Activated CD4-positive, alpha-beta T cell treated with anti-CD3 and anti-CD28 coated beads for 24 hours (primary cell): Measurements from ENCODE around the gene RPL38.
A peak's percentile ranks its signal among the peaks of the same experiment; 100 is the strongest.

Source experiments
- DNase-seq, 2 donors: peaks; one replicate each; pipeline ENCODE4 v3.0.0-alpha.2; 2020; ENCODE audit warnings: low read depth in 2 of 2

Gene RPL38

DNA sequence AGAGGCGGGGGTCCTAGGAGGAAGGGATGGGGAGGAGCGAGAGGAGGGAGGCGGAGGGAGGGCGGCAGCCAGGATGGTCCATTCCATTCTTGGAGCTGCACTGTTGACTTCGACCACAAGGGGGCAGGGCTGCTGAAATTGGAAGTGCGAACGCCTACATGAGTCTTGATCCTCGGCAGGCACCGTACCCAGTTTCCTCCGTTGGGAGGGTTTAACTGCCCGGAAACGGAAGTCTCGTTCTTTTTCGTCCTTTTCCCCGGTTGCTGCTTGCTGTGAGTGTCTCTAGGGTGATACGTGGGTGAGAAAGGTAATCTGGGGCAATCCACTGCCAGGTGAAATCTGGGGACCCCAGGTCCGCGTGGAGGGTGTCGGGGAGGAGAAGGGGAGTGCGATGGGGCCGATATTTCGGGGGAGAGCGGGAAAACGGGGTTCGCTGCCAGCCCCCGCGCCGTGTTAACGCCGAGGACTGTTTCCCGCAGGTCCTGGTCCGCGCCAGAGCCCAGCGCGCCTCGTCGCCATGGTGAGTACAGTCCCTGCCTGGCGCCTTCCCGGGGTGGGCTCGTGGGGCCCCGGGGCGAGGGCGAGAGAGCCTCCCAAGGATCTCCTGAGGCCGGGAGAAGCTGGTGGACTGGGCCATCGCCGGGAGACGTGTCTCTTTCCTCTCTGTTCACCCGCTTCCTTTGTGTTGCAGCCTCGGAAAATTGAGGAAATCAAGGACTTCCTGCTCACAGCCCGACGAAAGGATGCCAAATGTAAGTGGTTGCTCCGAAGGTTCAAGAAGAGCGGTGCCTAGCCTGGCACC, at the start of gene RPL38:
Gene RPL38 (plus strand): TSS at position 240 of the 802 bp plus-strand sequence. CDS start 278 bp downstream, at position 518.
- peak; percentile 96 to 99 for DNase-seq

DNA sequence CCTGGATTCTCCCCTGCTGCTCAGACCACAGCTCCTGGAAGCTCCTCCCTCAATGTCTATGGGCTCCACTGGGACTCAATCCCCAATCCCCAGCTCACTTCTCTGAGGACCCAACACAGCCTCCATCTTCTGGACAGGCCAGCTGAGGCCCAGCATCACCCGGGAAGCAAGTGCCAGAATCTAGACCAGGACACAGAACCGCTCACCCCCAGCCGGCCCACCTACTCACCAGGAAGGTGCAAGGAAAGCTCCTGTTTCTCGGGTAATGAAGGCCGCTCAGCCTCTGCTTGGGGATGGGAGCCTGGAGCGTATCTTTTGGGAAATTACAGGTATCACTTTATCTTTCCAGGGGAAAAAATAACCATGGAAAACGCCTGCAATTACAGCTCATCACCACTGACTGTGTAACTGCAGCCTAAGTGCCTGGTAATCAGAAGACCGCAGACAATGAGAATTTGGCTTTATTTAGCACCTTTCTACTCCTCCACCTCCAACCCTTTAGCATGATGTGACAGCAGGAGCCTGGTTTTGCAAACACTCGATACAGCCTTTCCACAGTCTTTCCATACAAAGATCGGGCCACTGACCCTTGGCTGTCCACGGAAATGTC, 49.6 kb upstream of the RPL38 start:
- no peak for DNase-seq

DNA sequence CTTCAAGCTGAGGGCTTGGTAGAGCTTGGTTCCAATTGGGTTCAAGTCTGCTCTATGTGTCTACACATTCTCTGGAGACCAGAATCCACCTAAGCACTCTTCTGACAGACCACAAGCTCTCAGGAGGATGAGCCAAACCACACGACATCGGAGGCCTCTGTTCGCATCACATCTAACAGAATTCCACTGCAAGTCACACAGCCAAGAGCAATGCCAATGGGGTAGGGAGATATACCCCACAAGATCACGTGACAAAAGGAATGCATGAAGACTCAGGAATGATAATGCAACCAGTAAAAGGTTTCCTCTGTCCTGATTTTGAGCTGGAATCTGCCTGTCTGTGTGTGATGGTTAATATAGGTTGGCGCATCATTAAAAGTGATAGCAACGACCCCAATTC, 46.6 kb upstream of the RPL38 start:
- DNase-seq, result no peak

DNA sequence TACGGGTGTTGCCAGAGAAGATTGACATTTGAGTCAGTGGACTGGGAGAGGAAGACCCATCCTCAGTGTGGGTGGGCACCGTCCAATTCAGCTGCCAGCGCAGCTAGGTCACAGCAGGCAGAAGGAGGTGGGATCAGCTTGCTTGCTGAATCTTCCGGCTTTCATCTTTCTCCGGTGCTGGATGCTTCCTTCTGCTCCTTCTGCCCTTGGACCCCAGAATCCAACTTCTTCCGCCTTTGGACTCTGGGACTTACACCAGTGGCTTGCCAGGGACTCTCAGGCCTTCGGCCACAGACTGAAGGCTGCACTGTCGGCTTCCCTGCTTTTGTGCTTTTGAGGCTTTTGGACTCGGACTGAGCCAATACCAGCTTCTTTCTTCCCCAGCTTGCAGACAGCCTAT, 46.1 kb upstream of the RPL38 start:
- DNase-seq, result no peak

DNA sequence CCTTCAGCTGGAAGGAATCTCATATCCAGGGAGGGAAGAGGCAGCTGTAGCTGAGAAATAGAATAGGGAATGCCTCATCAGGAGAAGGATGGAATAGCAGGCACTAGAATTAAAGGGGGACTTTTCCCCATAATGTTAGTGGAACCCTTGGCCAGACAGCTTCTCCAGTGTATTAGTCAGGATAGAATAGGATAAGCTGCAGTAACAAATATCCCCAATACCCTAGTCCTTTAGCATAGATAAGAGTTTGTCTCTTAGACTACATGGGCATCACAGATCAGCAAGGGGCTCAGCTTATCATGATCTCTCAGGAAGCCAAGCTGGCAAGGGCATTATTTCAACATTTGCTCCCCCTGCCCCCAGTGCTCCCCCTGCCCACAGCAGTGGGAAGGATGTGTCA, 44.7 kb upstream of the RPL38 start:
- no peak for DNase-seq

DNA sequence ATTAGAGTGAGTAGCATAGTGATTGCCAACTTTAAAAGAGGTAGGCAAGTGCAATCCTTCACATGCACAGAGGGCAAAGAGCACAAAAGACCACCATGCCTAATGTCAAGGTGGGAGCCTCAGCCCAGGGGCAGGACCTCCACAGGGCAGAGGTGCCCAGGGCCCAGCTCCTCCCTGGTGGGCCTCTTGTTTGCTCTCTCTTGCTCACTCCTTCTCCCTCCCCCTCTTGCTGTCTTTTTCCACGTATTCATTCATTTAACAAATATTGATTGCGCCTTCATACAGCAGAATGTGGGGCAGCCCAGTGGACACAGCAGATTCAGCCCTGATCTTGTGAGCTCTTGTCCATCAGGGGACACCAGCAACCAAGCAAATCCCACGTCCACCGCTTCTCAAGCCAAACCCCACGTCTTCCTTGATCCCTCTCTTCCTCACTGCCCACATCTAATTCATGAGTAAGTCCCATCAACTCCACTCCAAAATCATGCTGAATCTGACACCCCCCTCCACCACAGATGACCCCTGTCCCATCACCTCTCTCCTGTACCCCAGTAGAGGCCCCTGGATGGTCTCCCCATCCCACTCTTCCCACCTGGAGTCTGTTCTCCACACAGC, 44.1 kb upstream of the RPL38 start:
- DNase-seq, result no peak

DNA sequence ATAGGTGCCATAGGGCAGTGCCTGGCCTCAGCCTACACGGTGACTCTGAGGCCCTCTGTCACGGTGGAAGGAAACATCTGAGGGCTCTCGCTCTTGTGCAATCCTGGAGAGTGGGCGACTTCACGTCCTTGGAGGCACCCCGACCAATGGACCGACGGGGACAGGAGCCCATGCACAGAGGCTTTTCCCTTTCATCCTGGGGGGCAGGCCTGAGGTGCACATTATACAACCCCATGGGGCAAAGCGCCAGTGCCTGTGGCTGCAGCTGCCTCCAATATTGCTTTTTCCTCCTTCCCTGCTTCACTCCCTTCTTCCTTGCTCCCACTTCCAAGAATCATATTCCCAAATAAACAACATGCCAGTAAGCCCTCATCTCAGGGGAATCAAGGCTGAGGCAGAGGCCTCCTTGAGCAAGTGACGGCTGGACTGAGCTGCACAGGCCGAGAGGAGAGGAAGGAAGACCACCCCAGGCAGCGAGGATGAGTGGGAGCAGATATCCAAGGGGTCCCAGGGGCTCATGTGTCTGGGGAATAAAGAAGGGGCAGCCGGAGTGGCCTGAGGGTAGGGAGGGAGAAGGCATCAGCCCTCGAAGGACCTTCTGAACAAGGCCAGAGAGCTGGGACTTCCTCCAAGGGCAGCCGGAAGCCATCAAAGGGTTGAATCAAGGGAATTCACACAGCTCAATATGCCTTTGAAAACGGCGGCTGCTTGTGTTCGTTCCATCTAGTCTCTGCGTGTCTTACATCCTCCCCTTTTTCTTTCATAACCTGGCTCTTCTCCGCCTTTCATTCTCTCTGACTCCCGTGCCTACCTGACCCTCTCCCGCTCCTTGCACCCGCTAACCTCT, 42.6 kb upstream of the RPL38 start:
- DNase-seq, result no peak

DNA sequence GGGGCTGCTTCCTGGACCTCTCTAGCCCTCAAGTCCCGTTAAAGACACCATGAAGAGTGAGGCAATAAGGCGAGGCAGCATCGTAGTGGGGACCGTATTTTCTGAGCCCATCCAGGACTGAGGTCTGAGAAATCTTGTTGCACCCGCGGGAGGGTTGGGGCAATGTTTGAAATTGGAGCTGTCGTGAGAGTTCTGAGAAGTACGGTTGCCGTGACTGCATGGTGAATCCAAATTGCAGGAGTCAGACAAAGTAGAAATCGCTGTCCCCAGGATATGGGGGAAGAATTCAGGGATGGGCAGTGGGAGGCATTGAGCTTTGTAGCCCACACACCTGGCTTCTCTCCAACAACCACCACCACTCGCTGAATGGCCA, 42.0 kb upstream of the RPL38 start:
- DNase-seq, result no peak

DNA sequence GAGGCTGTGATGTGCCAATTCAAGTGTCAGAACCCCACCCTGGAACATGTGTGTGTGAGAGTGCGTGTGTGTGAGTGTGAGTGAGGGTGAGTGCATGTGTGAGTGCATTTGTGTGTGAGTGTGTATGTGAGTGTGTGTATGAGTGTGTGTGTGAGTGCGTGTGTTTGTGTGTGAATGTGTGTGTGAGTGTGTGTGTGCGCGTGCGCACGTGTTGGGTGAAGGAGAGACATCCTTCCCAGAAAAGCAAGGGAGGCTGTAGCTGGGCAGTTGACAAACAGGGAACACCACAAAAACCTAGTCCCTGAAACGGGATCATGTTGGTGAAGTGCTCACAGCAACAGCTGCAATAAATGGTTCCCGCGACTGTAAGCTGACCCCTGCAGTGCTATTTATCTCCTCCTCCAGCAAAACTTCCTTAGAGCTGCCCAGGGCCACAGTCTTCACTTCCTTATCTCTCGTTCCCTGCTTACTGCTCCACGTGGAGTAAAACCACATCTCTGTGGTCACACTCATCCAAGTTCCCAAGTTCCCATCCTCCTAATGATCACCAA, 40.1 kb upstream of the RPL38 start:
- DNase-seq, result no peak

DNA sequence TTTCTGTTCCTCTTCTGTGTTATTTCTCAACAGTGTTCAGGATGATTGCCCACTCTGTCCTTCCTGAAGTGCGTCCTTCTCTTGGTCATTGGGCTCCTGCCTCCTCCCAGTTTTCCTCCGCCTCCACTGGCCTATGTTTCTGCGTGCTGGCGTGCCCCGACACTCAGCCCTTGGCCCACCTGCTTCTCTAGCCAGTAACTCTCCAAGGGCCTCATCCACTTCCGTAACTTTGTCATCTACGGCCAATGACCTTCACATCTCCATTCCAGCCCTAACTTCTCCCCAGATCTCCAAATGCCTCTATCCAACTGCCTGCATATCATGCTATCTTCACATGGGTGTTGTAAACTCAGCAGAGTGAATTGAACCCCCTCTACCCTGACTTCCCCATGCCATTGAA, 39.6 kb upstream of the RPL38 start:
- no peak for DNase-seq

DNA sequence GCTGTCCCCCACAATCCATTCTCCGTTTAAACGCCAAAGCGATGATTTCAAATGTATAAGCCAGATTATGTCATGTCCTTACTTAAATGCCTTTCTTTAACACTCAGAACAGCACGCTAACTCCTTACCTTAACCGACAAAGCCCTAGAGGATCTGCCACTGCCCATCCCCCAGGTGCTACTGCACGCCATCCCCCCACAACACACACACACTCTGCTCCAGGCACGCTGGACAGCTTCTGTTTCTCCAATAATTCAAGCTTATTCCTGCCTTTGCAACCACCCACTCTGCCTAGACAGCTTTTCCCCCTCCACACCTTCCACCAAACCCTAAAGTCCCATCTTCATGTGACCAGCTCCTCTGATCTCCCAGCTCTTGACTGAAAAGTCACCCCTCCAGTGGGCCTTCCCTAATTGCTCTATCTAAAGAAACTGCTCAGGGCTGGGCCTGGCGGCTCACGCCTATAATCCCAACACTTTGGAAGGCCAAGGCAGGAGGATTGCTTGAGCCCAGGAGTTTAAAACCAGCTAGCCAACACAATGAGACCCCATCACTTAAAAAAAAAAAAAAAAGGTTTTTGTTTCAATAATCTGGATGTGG, 38.9 kb upstream of the RPL38 start:
- DNase-seq, result no peak

DNA sequence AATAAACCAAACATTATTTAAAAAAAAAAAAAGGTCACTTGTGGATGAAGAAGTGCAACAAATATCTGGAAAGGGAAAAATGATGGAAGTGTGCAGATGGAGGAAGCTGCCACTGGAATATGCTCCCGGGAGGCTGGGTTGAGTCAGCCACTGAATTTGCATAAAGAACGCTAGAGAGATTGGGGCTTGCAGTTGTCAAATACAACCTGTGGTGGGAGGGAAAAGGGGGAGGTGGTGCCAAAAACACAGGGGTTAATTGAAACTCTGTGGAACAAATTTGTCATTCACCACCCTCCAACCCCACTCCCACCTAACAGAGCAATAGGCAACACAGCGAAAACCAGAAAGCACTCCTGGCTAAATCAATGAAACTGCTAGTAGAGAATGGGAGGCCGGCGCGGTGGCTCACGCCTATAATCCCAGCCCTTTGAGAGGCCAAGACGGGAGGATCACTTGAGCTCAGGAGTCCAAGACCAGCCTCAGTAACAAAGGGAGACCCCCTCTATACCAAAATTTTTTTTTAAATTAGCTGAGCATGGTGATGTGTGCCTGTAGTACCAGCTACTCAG, 37.6 kb upstream of the RPL38 start:
- DNase-seq, result no peak

DNA sequence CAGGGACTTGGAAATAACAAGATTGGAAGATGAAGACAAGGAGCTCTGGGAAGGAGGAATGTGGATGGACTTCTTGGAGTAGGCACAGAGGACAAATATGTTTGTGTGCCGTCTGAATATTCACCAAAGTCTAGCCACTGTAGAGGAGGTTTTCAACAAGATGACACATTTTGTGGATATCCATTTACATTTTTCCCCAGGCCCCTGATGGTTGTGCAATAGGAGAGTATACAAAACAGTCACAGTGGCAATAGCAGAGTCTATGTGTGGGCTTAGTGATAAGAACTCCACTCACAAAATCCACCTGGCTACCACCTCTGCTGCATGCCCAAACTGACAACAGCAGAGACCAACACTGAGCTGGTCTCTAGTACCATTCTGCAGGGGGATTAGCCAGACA, 32.6 kb upstream of the RPL38 start:
- DNase-seq, result no peak

DNA sequence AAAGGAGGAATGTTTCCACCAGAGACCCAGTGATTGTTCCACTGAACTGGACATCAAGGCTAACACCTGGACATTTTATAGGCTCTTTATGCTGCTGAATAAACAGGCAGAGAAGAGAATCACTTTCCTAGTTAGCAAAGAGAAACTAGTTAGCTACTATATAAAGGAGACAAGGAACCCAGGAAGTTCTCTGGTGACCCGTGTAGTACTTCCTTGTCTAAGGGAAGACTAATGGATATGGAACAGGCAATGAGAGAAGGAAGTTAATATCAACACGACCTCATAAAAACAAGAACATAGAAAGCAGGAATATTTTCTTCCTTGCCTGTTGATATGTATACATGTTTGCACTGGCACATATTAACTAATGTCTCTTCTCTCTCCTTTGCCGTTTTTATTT, 30.8 kb upstream of the RPL38 start:
- no peak for DNase-seq

DNA sequence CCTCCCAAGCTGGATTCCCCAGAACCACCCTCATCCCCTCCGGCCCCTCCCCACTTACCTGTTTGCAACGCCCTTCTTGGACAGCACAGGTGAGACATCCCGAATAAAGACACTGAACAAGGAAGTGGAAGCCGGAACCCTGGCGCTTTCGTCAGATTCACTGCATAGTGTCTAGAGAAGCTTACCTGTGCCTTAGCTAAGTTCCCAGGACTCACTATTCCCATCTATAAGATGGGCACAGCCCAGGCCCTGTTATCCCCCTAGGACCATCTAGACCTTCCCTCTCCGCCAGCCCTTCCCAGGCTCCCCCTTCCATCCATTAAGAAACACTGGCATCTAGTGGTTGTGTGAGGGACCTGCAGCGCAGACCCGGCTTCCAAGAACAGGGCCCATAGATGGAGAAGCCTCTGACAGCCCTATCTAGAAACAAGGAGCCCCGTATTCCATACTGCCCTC, 26.9 kb upstream of the RPL38 start:
- DNase-seq, result peak; percentile 20 to 45

DNA sequence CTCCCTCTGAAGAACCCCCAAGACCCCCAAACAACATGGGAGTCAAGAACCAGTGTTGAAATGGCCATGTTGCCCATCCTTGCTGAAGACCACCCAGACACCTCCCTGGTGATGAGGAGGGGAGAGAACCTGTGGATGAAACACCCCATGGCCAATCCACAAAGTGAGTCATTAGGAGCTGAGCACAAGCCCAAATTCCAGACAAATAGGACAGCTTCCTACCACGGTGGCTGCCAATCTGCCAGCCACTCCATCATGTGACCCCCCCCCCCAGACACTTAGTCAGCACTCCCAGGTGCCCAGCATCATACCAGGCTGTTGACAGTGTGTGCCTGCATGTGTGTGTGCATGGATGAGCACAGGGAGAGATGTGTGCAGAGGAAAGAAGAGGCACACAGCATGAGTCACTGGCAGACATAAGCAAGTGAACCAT, 26.4 kb upstream of the RPL38 start:
- no peak for DNase-seq

DNA sequence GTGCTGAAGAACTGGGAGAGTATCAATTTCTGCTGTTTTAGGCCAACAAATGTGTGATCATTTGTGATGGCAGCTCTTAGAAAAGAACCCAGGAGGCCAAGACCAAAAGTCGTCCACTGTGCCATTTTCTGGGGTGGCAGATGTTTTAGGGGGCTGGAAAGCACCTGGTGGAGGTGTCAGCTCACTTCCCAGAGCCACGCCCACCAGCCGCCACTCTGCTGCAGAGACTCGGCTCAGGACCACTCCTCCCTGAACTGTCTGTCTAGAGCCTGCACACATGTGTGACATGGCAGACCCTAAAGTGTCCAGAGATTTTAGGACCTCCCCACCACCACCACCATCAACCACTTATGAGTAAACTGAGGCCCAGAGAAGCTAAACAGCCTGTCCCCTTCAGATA, 23.9 kb upstream of the RPL38 start:
- no peak for DNase-seq

DNA sequence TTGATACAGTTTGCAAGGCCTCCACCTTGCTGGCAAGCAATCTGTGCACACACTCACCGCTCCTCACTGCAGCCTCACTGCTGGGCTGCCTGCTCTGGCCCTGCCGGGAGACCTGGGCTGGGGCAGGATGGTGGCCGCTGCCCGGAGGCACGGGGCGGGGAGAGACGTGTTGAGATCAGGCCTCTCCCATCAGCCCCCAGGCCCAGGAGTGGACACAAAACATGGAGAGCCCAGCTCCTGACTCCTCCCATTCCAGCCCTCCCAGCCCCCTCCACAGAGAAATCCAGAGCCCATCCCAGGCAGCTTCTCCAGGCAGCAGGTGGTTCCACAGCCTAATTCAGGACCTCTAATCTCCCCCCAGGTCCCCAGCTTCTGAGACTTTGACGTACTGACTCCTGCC, 23.1 kb upstream of the RPL38 start:
- no peak for DNase-seq

DNA sequence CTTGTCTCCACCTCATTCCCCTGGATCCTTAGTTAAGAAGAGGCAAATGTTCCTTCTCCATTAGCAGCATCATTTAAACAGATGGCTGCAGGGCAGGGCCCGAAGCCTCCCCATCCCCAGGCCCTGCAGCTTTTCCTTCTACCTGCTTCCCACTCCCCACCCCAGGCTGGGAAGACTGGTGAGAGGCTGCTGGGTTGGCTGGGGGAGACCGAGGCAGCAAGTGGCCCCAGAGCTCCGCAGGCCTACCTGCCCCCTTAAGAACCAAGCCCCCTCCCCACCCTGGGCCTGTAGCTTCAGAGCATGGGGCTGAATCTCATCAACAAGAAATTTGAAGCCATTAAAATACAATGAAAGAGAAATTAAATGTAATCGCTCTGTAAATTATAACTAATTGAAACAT, 22.1 kb upstream of the RPL38 start:
- no peak for DNase-seq

DNA sequence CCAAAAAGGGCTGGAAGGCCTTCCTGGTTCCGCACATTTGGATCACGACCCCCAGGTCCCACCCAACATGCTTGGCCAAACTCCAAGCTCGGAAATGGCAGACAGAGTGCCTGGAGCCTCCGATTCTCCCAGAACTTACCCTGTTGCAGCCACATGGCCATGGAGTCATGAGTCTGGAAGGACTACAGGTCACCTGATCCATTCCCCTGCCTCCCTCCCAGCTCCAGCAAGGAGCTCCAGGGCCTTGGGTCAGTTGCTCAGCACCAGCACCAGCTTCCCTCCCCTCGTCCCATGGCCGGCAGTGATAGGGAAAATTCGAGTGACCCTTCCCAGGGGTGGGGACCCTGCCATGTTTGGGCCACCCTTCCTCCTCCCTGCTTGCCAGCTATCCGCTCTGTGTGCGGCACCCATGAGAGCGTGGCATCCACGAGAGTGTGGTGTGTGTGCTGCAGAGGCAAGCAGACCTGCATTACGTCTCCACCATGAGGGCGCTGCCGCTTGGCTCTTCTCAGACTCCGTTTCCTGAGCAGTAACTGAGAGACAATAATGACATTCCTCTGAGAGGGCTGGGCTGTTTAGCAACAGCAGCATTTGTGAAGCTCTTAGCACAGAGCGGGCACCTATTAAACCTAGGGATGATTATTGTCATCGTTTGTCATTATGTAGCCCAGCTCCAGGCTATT, 21.3 kb upstream of the RPL38 start:
- no peak for DNase-seq

DNA sequence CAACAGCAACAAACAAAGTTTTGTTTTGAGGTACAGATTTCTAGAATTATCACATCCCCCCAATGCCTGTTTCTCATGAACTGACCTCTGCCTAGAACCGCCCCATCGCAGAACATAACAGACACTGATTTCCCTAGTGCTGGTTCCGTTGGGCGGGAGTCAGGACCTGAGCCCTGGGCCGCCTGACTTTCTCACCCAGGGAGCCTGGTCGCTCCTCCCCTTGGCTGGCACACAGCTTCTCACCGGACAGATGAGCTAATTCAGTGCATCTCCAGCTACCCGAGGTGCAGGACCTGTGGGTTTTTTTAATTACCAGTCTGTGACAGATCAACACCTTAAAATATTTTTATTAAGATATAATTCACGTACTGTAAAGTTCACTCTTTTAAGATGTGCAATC, 20.1 kb upstream of the RPL38 start:
- DNase-seq, result no peak
